ENCODE data around the gene CDK10.

The CDK10 gene

DNA sequence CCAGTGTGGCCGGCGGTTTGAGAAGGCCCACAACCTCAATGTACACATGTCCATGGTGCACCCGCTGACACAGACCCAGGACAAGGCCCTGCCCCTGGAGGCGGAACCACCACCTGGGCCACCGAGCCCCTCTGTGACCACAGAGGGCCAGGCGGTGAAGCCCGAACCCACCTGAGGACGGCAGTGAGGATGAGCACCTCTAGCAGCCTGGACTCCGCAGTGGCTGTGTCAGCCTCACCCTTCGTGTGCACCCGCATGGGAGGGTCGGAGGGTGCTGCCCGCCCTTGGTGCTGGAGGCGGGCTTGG, 51.5 kb downstream of the CDK10 start:
- no peak for DNase-seq (ENCODE audit: extremely low spot score)
- ChIA-PET CTCF (interaction anchor here (1.4 to 1.7 kb wide), 2 partner anchors 32 to 123 kb away, joined by 3 to 5 read pairs; no protein-coding TSS in a partner anchor), POLR2A (no interaction called here)
- TF ChIP-seq, protein P1, sequence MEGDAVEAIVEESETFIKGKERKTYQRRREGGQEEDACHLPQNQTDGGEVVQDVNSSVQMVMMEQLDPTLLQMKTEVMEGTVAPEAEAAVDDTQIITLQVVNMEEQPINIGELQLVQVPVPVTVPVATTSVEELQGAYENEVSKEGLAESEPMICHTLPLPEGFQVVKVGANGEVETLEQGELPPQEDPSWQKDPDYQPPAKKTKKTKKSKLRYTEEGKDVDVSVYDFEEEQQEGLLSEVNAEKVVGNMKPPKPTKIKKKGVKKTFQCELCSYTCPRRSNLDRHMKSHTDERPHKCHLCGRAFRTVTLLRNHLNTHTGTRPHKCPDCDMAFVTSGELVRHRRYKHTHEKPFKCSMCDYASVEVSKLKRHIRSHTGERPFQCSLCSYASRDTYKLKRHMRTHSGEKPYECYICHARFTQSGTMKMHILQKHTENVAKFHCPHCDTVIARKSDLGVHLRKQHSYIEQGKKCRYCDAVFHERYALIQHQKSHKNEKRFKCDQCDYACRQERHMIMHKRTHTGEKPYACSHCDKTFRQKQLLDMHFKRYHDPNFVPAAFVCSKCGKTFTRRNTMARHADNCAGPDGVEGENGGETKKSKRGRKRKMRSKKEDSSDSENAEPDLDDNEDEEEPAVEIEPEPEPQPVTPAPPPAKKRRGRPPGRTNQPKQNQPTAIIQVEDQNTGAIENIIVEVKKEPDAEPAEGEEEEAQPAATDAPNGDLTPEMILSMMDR (IDR thresholded peaks at IDR 0.05; ENCODE audit: control extremely low read depth, extremely low read depth, low read depth, missing control alignments) = no peak

DNA sequence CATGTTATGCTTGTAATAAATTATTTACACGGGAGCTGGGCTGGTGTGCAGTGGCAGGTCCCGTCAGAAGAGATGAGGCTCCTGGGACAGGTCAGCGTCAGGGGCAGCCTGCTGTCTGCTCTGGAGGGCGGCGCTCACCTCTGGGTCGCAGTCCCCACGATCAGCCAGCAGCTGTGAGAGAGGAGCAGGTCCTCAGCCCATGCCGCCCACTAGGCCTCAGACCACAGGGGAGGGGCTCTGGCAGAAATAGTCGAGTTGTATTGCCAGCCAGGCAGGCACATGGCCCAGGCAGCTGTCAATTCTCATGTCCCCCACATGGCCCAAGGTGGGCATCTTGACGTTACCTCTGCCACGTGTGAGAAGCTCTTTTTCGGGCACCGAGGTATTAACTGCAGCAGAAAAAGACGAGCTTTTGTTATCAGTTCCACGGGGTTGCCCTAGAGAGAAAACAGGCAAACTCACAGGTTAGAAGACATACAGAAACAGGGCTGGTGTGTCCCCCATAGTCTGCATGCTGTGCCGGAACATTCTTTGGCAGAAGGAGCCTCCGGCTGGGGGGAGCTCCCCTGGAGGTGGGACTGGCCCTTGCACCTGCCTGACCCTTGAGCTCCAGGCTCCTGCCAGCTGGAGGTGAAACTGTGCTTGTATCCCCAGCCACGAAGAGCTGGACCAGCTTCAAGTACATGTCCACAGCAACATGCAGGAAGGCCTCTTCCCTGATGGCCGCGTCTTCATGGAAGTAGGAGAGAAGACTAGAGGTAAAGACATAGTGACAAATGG, 52.2 kb downstream of the CDK10 start:
- no peak for DNase-seq (ENCODE audit: extremely low spot score)
- TF ChIP-seq, protein P1 (IDR thresholded peaks at IDR 0.05; ENCODE audit: control extremely low read depth, extremely low read depth, low read depth, missing control alignments) = no peak
- CTCF ChIA-PET = interaction anchor here (0.7 to 1.7 kb wide), 4 partner anchors 11 to 123 kb away, joined by 3 to 5 read pairs (median 3); no protein-coding TSS in a partner anchor
- POLR2A ChIA-PET = no interaction called here

DNA sequence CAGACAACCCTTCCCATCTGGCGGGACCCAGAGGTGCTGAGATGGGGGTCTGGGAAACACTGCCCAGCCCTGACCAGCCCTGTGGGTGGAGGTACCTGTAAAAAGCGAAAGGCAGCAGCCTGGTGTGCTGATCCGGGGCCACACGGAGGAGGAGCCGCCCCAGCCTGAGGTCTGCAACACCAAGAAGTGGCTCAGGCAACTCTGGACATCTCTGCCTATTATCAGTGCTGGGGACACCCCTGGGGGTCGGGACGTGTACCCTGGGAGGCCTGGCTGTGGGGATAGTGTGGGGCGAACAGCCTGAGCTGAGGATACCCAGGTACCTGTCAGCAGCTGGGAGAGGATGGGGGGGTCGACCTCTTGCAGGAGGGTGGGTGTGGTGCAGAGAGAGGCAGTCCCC, 52.9 kb downstream of the CDK10 start:
- TF ChIP-seq, protein P1 (IDR thresholded peaks at IDR 0.05; ENCODE audit: control extremely low read depth, extremely low read depth, low read depth, missing control alignments) = no peak
- POLR2A ChIA-PET = no interaction called here
- DNase-seq (ENCODE audit: extremely low spot score) = no peak
- CTCF ChIA-PET = interaction anchor here (1.0 to 1.7 kb wide), 5 partner anchors 10 to 122 kb away, joined by 3 to 9 read pairs (median 4); no protein-coding TSS in a partner anchor

DNA sequence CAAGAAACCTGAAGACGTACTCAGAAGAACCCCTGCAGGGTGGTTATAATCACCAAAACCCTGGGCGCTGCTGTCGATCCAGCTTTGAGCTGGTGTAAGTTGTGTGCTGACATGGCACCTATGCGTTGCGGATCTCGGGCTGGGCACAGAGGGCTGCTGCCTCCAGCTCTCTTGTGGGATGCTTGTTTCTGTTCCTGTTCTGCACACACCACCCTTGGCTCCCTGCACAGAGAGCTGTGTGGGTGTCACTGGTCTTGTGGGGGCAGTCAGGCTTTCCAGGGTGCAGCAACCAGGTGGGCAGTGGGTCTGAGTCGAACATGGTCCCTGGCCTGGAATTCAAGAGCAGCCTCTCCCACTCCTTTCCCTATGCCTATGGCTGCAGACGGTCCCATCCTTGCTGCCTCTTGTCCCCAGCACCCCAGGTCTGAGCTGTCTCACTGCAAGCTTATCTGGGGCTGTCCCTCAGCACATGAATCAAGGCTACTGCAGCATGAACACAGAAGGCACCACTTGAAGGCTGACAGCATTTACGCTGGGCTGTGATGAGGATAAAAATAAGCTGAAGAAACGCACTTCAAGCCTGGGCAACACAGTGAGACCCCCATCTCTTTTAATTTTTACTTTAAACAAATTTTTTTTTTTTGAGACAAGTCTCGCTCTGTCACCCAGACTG, 55.0 kb downstream of the CDK10 start:
- POLR2A ChIA-PET = no interaction called here
- CTCF ChIA-PET = interaction anchor here (0.8 to 1.7 kb wide), 3 partner anchors 15 to 119 kb away, joined by 3 to 9 read pairs (median 3); no protein-coding TSS in a partner anchor
- TF ChIP-seq, protein P1 (IDR thresholded peaks at IDR 0.05; ENCODE audit: control extremely low read depth, extremely low read depth, low read depth, missing control alignments) = no peak
- no peak for DNase-seq (ENCODE audit: extremely low spot score)

DNA sequence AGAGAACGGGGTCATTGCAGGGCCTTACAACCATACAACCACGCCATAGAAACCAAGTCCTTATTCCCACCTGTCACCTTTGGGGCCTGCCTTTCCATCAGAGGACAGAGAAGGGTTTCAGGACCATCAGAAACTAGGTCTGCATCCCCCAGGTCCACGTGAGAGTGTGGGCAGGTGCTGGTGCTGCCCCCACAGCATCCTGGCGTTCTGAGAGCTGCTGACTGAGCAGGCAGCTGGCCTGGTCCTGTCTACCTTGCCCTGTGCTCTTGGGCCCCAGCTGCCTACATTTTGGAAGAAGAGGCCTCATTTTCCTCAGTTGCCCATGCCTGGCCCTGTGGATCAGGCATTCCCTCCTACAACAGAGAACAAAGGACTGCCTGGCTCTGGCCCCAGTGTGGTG, 56.5 kb downstream of the CDK10 start:
- TF ChIP-seq, protein P1 (IDR thresholded peaks at IDR 0.05; ENCODE audit: control extremely low read depth, extremely low read depth, low read depth, missing control alignments) = no peak
- POLR2A ChIA-PET = no interaction called here
- no peak for DNase-seq (ENCODE audit: extremely low spot score)
- CTCF ChIA-PET = interaction anchor here (1.1 to 1.7 kb wide), 3 partner anchors 12 to 119 kb away, joined by 3 to 4 read pairs (median 3); no protein-coding TSS in a partner anchor

DNA sequence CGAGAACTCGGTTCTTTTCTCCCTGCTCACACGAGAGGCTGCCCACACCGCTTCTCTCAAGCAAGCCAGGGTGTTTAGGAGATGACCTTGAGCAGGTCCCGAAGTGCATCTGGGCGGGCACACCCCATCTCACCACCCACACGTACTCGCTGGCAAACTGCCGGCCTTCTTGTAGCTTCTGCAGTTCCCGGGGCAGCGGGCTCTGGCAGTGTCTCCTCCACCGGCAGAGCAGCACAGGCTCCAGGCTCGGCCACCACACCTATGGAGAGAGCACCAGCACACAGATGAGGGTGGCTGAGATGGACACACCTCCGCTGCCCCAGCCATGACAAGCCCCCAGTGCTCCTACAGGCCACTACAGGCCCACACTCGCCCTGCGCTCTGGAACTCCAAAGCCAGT, 58.3 kb downstream of the CDK10 start:
- DNase-seq (ENCODE audit: extremely low spot score) = no peak
- TF ChIP-seq, protein P1 (IDR thresholded peaks at IDR 0.05; ENCODE audit: control extremely low read depth, extremely low read depth, low read depth, missing control alignments) = no peak
- ChIA-PET POLR2A (no interaction called here), CTCF (interaction anchor here (1.4 to 2.0 kb wide), 3 partner anchors 12 to 116 kb away, joined by 3 to 7 read pairs (median 4); no protein-coding TSS in a partner anchor)

Measured in GM10248 (cell line).